ENCODE results near the gene NAA35. TPM values are rescaled to one million over a fixed set of nuclear protein-coding genes. Genes with fewer than 3 reads are reported as not detected.

The NAA35 gene
- total and polyA plus RNA-seq, 2 of the 8 experiments (the other 6 are each of a cell fraction or from before 2014, with no cell fraction given): 12.9 to 35.2 TPM

GRCh38 chr9:86022687-86023266 is 81.8 kb downstream of the NAA35 start (continued):
- no peak for TF ChIP-seq CHD7 (IDR thresholded peaks at IDR 0.05; ENCODE audit: insufficient replicate concordance, low read length)
- no peak for TF ChIP-seq YY1 (IDR thresholded peaks at IDR 0.05; ENCODE audit: low read depth, low read length)
- no peak for TF ChIP-seq RBBP5 (IDR thresholded peaks at IDR 0.05; ENCODE audit: borderline replicate concordance, low read depth, low read length)
- TF ChIP-seq SAP30 (IDR thresholded peaks at IDR 0.05; ENCODE audit: insufficient read depth, insufficient replicate concordance, low read length): no peak
- TF ChIP-seq MAFK (IDR thresholded peaks at IDR 0.05; ENCODE audit: low read depth, low read length): no peak
- TF ChIP-seq POLR2A (IDR thresholded peaks at IDR 0.05; ENCODE audit: control extremely low read depth in 1 of 2, low read depth in 2 of 2, low read length in 2 of 2): no peak
- TF ChIP-seq RXRA (IDR thresholded peaks at IDR 0.05; ENCODE audit: insufficient read depth, low read depth, low read length): no peak
- TF ChIP-seq FOSL1 (IDR thresholded peaks at IDR 0.05; ENCODE audit: insufficient read depth, low read depth, low read length): no peak
- no peak for TF ChIP-seq POLR2AphosphoS5 (IDR thresholded peaks at IDR 0.05; ENCODE audit: low read depth, low read length)
- TF ChIP-seq SP4 (IDR thresholded peaks at IDR 0.05; ENCODE audit: low read length): no peak
- TF ChIP-seq ZNF274 (IDR thresholded peaks at IDR 0.05; ENCODE audit: borderline replicate concordance, extremely low read depth, low read length): no peak
